Measurements from ENCODE around the gene GGPS1.

- TF ChIP-seq CTCF (IDR thresholded peaks at IDR 0.05) = no peak
- no peak for TF ChIP-seq EP300 (IDR thresholded peaks at IDR 0.05)
- no peak for TF ChIP-seq POLR2AphosphoS5 (IDR thresholded peaks at IDR 0.05)
These were observed 3.0 kb downstream of the GGPS1 start for GRCh38 chr1:235331401-235331800.
